IMR-90 (cell line): Measurements from ENCODE around the gene FAM151A. TPM values are rescaled to one million over a fixed set of nuclear protein-coding genes. Genes with fewer than 3 reads are reported as not detected.

Experiments used
- ATAC-seq: fragments of 200-7000 bp; cut with Tn5 transposase; 2 replicates; pipeline ENCODE4 v1.9.1; 2020; ENCODE audit warnings: low read depth, mild to moderate bottlenecking, moderate library complexity
- BruUV-seq: library from RNA; stranded (reverse); fragments of 400-500 nt; replicated peaks from 2 replicates; lab custom pipeline; 2021; lab: Mats Ljungman, UMichigan
- CTCF ChIA-PET: fragments of 300-600 bp; formaldehyde crosslinking; extraction: SDS; loops from one replicate; lab custom pipeline; 2021; ENCODE audit warnings: antibody characterized with exemption; lab: Yijun Ruan, JAX
- POLR2A ChIA-PET: fragments of 300-600 bp; sonication (Branson Sonifier 250); formaldehyde crosslinking; loops from one replicate; lab custom pipeline; 2022; ENCODE audit warnings: antibody characterized with exemption; ENCODE audit not compliant: unreplicated experiment; lab: Charles Lee
- DNase-seq: peaks from one replicate; pipeline ENCODE4 v3.0.0; 2013
- H2AFZ ChIP-seq: replicated peaks from 2 replicates; pipeline ENCODE3; 2013; ENCODE audit warnings: low read length, mild to moderate bottlenecking; ENCODE audit not compliant: poor library complexity
- H2AK5ac ChIP-seq: 2 replicates; pipeline ENCODE4 v1.6.1; 2013; ENCODE audit warnings: low read depth, low read length, inconsistent platforms
- H2AK9ac ChIP-seq: replicated peaks from 2 replicates; pipeline ENCODE3; 2013; ENCODE audit warnings: mild to moderate bottlenecking, low read depth, low read length, moderate library complexity; ENCODE audit not compliant: poor library complexity
- H2BK120ac ChIP-seq: 2 replicates; pipeline ENCODE4 v1.6.1; 2013; ENCODE audit warnings: low read depth, low read length, inconsistent platforms
- H2BK15ac ChIP-seq: 3 replicates; pipeline ENCODE4 v1.6.1; 2013; ENCODE audit warnings: low read depth, low read length, inconsistent platforms
- H2BK20ac ChIP-seq: 2 replicates; pipeline ENCODE4 v1.6.1; 2013; ENCODE audit warnings: low read depth, mild to moderate bottlenecking, inconsistent platforms, low read length, moderate library complexity
- H2BK5ac ChIP-seq: 2 replicates; pipeline ENCODE4 v1.6.1; 2013; ENCODE audit warnings: mild to moderate bottlenecking, low read depth, low read length, inconsistent platforms; ENCODE audit not compliant: poor library complexity, severe bottlenecking
- H3K14ac ChIP-seq: replicated peaks from 2 replicates; pipeline ENCODE4 v1.6.1; 2013; ENCODE audit warnings: low read depth, low read length, inconsistent platforms
- H3K18ac ChIP-seq: 2 replicates; pipeline ENCODE4 v1.6.1; 2013; ENCODE audit warnings: low read depth, low read length, control low read depth
- H3K23ac ChIP-seq: 2 replicates; pipeline ENCODE4 v1.6.1; 2013; ENCODE audit warnings: low read depth, low read length, inconsistent platforms
- H3K27ac ChIP-seq: 2 replicates; pipeline ENCODE4 v1.5.1; 2013; ENCODE audit warnings: mild to moderate bottlenecking, control low read depth, low read length; ENCODE audit not compliant: insufficient read depth
- H3K27me3 ChIP-seq: 2 replicates; pipeline ENCODE4 v1.6.1; 2013; ENCODE audit warnings: low read length; ENCODE audit not compliant: control insufficient read depth, insufficient read depth
- H3K36me3 ChIP-seq: 2 replicates; pipeline ENCODE4 v1.6.1; 2013; ENCODE audit warnings: low read length, mixed read lengths; ENCODE audit not compliant: control insufficient read depth, insufficient read depth
- H3K4ac ChIP-seq: 2 replicates; pipeline ENCODE4 v1.6.1; 2013; ENCODE audit warnings: low read depth, low read length, inconsistent platforms
- H3K4me1 ChIP-seq: 2 replicates; pipeline ENCODE4 v1.6.1; 2013; ENCODE audit warnings: low read length, mixed read lengths; ENCODE audit not compliant: control insufficient read depth, insufficient read depth
- H3K4me2 ChIP-seq: 2 replicates; pipeline ENCODE4 v1.6.1; 2013; ENCODE audit warnings: low read depth, mild to moderate bottlenecking, control low read depth, low read length, moderate library complexity
- H3K4me3 ChIP-seq: 2 replicates; pipeline ENCODE4 v1.5.1; 2013; ENCODE audit warnings: low read depth, mild to moderate bottlenecking, control low read depth, low read length, moderate library complexity; ENCODE audit not compliant: insufficient read depth
- H3K56ac ChIP-seq: 2 replicates; pipeline ENCODE4 v1.6.1; 2013; ENCODE audit warnings: low read length, inconsistent platforms; ENCODE audit not compliant: insufficient read depth; ENCODE audit errors: extremely low read depth
- H3K79me1 ChIP-seq, 2 experiments: 2 replicates each; pipeline ENCODE4 v1.6.1; 2013; ENCODE audit warnings: low read length in 2 of 2, inconsistent platforms in 1 of 2, low read depth in 1 of 2
- H3K9ac ChIP-seq: 2 replicates; pipeline ENCODE4 v1.6.1; 2013; ENCODE audit warnings: low read depth, low read length, control low read depth
- H3K9me1 ChIP-seq: 2 replicates; pipeline ENCODE4 v1.6.1; 2013; ENCODE audit warnings: low read length, inconsistent platforms; ENCODE audit not compliant: insufficient read depth
- H3K9me3 ChIP-seq: 2 replicates; pipeline ENCODE4 v1.6.1; 2013; ENCODE audit warnings: low read length; ENCODE audit not compliant: control insufficient read depth, insufficient read depth
- H4K20me1 ChIP-seq: 2 replicates; pipeline ENCODE4 v1.6.1; 2013; ENCODE audit warnings: low read length, inconsistent platforms; ENCODE audit not compliant: insufficient read depth
- H4K5ac ChIP-seq: 2 replicates; pipeline ENCODE4 v1.6.1; 2013; ENCODE audit warnings: mild to moderate bottlenecking, low read depth, low read length, control low read depth
- H4K8ac ChIP-seq, 2 experiments: 2 replicates each; pipeline ENCODE4 v1.6.1; 2013; ENCODE audit warnings: low read depth in 2 of 2, low read length in 2 of 2, control low read depth in 1 of 2, inconsistent platforms in 1 of 2
- H4K91ac ChIP-seq: 2 replicates; pipeline ENCODE4 v1.6.1; 2013; ENCODE audit warnings: low read depth, low read length, inconsistent platforms; ENCODE audit not compliant: insufficient read depth
- CHD1 ChIP-seq: IDR thresholded peaks from 2 replicates; pipeline ENCODE4 v1.6.1; 2012; ENCODE audit warnings: low read depth, low read length, improper control_type of control experiment
- MXI1 ChIP-seq: IDR thresholded peaks from 2 replicates; pipeline ENCODE4 v1.6.1; 2012; ENCODE audit warnings: low read depth, mild to moderate bottlenecking, low read length, moderate library complexity, borderline replicate concordance
- POLR2A ChIP-seq: IDR thresholded peaks from 2 replicates; pipeline ENCODE4 v1.6.1; 2012; ENCODE audit warnings: mild to moderate bottlenecking, low read depth, low read length
- RCOR1 ChIP-seq: IDR thresholded peaks from 2 replicates; pipeline ENCODE4 v1.6.1; 2012; ENCODE audit warnings: mild to moderate bottlenecking, low read length, improper control_type of control experiment; ENCODE audit not compliant: insufficient replicate concordance
- RFX5 ChIP-seq: IDR thresholded peaks from 2 replicates; pipeline ENCODE4 v1.8.0; 2012; ENCODE audit warnings: low read depth, mild to moderate bottlenecking, low read length, moderate library complexity
- WGBS, 2 experiments: methylation state at CpG; one replicate each; pipeline versions ENCODE4 v1.1.5 to v1.1.7; 2013; ENCODE audit warnings: missing lambda C conversion rate in 2 of 2; ENCODE audit not compliant: insufficient read length in 1 of 2; ENCODE audit errors: extremely low coverage in 2 of 2; 5-methylcytosine and 5-hydroxymethylcytosine counted together
- dilution Hi-C: fragments of 300-500 bp; cut with HindIII; formaldehyde crosslinking; loops from one replicate; pipeline ENCODE4 v1.14.3; 2018; ENCODE audit warnings: low sequenced_read_pairs; ENCODE audit not compliant: unreplicated experiment
- in situ Hi-C: fragments of 300-500 bp; cut with MboI; formaldehyde crosslinking; loops from 3 replicates; pipeline ENCODE4 v1.14.3; 2019; ENCODE audit warnings: low sequenced_read_pairs, inconsistent platforms, mixed read lengths
- intact Hi-C: fragments of 100-400 bp; cut with micrococcal nuclease; formaldehyde crosslinking; loops from 2 replicates; pipeline ENCODE4 v1.10.0; 2022
- polyA plus RNA-seq, 3 experiments: library from polyadenylated mRNA; depleted of rRNA; stranded (reverse); fragments of >200 nt; gene quantifications; 2 replicates each; pipeline ENCODE4 v1.2.3, GENCODE V29; 2012; ENCODE audit warnings: low replicate concordance in 1 of 3
- total RNA-seq: library from RNA; depleted of rRNA; stranded (reverse); fragments of >200 nt; gene quantifications from 2 replicates; pipeline ENCODE4 v1.2.3, GENCODE V29; 2012

FAM151A gene
- total and polyA plus RNA-seq, 2 of the 4 experiments (the other 2 are of a cell fraction), result not detected

- H3K14ac ChIP-seq, result no peak overlapping the region
- H4K20me1 ChIP-seq, result no peaks in the 10 kb centered on the region
- no peak for TF ChIP-seq CHD1
- no peak for TF ChIP-seq RCOR1
- TF ChIP-seq MXI1, result no peak
- TF ChIP-seq POLR2A, result no peak
- TF ChIP-seq RFX5, result no peak
- H2BK20ac ChIP-seq, result no peak overlapping the region
- ATAC-seq (no peak), DNase-seq (no peak)
- no peaks in the 10 kb centered on the region; the same call in 1 of the 2 replicates for H3K27me3 ChIP-seq
- POLR2A ChIA-PET, result no interaction called here
- H3K4me1 ChIP-seq, result peaks cover 3% of the 10 kb centered on the region; the same call in 1 of the 2 replicates
- no peak overlapping the region for H3K18ac ChIP-seq
- no peaks in the 10 kb centered on the region for H3K36me3 ChIP-seq
- H3K56ac ChIP-seq, result no peak overlapping the region
- H3K4me2 ChIP-seq, result no peak overlapping the region
- H3K4ac ChIP-seq, result no peak overlapping the region
- no peaks in the 10 kb centered on the region for H3K9me3 ChIP-seq
- H3K79me1 ChIP-seq, result no peaks in the 10 kb centered on the region
- H2AK5ac ChIP-seq, result no peak overlapping the region
- H3K9me1 ChIP-seq, result no peaks in the 10 kb centered on the region
- no peak overlapping the region for H3K4me3 ChIP-seq
- H2AK9ac ChIP-seq, result peak overlapping the region; percentile 28
- H2BK5ac ChIP-seq, result no peak overlapping the region
- H3K9ac ChIP-seq, result no peak overlapping the region
- H4K5ac ChIP-seq, result no peak overlapping the region
- no peak overlapping the region for H2BK120ac ChIP-seq
- intact Hi-C loops (no loop called here), dilution Hi-C loops (no loop called here), in situ Hi-C loops (no loop called here)
- H2AFZ ChIP-seq, result no peak overlapping the region
- CTCF ChIA-PET, result no interaction called here
- no peak overlapping the region for H3K27ac ChIP-seq
- H4K91ac ChIP-seq, result no peak overlapping the region
- no TSS peak for BruUV-seq
- no peak overlapping the region for H3K23ac ChIP-seq
- no peak overlapping the region for H2BK15ac ChIP-seq
- H4K8ac ChIP-seq, result no peak overlapping the region
- WGBS, 2 experiments, result 100% methylated on average over 1 of the region's 17 CpGs; no CpG with 5 or more reads in 1 of the 2 experiments
Measured at GRCh38 chr1:54564312-54565112, 58.8 kb downstream of the FAM151A start.
